IgD-negative memory B cell (primary cell): ENCODE measurements around the gene UACA. TPM values are rescaled to one million over a fixed set of nuclear protein-coding genes. Genes with fewer than 3 reads are reported as not detected.

Source experiments
- H3K27ac Mint-ChIP-seq, 3 donors: one replicate each; pipeline ENCODE4 v1.8.0; 2020 to 2022; ENCODE audit warnings: mild to moderate bottlenecking in 3 of 3, mixed read lengths in 3 of 3, moderate library complexity in 1 of 3
- H3K27me3 Mint-ChIP-seq: one replicate; pipeline ENCODE4 v1.8.0; 2021; ENCODE audit warnings: mixed read lengths
- H3K36me3 Mint-ChIP-seq: one replicate; pipeline ENCODE4 v1.8.0; 2020; ENCODE audit warnings: mild to moderate bottlenecking, mixed read lengths
- H3K4me1 Mint-ChIP-seq, 3 donors: one replicate each; pipeline ENCODE4 v1.8.0; 2020 to 2022; ENCODE audit warnings: mixed read lengths in 3 of 3, mild to moderate bottlenecking in 1 of 3
- H3K4me3 Mint-ChIP-seq, 4 donors: one replicate each; pipeline ENCODE4 v1.8.0; 2020 to 2022; ENCODE audit warnings: mild to moderate bottlenecking in 4 of 4, mixed read lengths in 4 of 4, moderate library complexity in 3 of 4
- H3K9me3 Mint-ChIP-seq, 3 donors: one replicate each; pipeline ENCODE4 v1.8.0; 2020 to 2021; ENCODE audit warnings: mixed read lengths in 3 of 3, mild to moderate bottlenecking in 1 of 3
- polyA plus RNA-seq: library from polyadenylated mRNA; unstranded; fragments of 300-500 nt; fragmentation: Illumina TruSeq; gene quantifications from one replicate; pipeline ENCODE4 v1.2.3, GENCODE V29; 2021

The UACA gene
- polyA plus RNA-seq, 1 donor from 2014 or later = 1.1 TPM

- peaks cover 2% of the 10 kb centered on the region for H3K27me3 Mint-ChIP-seq
- H3K27ac Mint-ChIP-seq = no peak overlapping the region
- H3K4me3 Mint-ChIP-seq = no peak overlapping the region
- no peaks in the 10 kb centered on the region for H3K9me3 Mint-ChIP-seq
- H3K36me3 Mint-ChIP-seq = no peaks in the 10 kb centered on the region
- H3K4me1 Mint-ChIP-seq = peaks cover 6 to 13% (median 7%) of the 10 kb centered on the region in 3 donors
Measured at GRCh38 chr15:70770863-70771262, 7.5 kb upstream of the UACA start.

GRCh38 chr15:70768257-70768883 lies 5.0 kb upstream of the UACA start:
- peaks cover 0 to 2% (median 0%) of the 10 kb centered on the region in 3 donors for H3K9me3 Mint-ChIP-seq
- H3K4me1 Mint-ChIP-seq = peaks cover 11 to 17% (median 13%) of the 10 kb centered on the region in 3 donors
- peaks cover 8% of the 10 kb centered on the region for H3K27me3 Mint-ChIP-seq
- no peaks in the 10 kb centered on the region for H3K36me3 Mint-ChIP-seq
- H3K4me3 Mint-ChIP-seq = peak overlapping the region in 3 of 4 donors; percentile 1 to 48 (median 1)
- H3K27ac Mint-ChIP-seq = no peak overlapping the region

GRCh38 chr15:70767667-70768066 lies 4.3 kb upstream of the UACA start:
- H3K4me3 Mint-ChIP-seq = peak overlapping the region in 3 of 4 donors; percentile 1 to 48 (median 25)
- peaks cover 8% of the 10 kb centered on the region for H3K27me3 Mint-ChIP-seq

GRCh38 chr15:70766597-70766996 lies 3.2 kb upstream of the UACA start:
- Mint-ChIP-seq H3K9me3 (peaks cover 0 to 2% (median 0%) of the 10 kb centered on the region in 3 donors), H3K4me1 (peaks cover 14 to 22% (median 19%) of the 10 kb centered on the region in 3 donors), H3K27ac (no peak overlapping the region), H3K4me3 (no peak overlapping the region), H3K27me3 (peaks cover 16% of the 10 kb centered on the region), H3K36me3 (no peaks in the 10 kb centered on the region)

More at GRCh38 chr15:70767667-70768066, 4.3 kb upstream of the UACA start:
- H3K4me1 Mint-ChIP-seq = peaks cover 11 to 17% (median 13%) of the 10 kb centered on the region in 3 donors
- no peaks in the 10 kb centered on the region for H3K36me3 Mint-ChIP-seq
- peaks cover 0 to 2% (median 0%) of the 10 kb centered on the region in 3 donors for H3K9me3 Mint-ChIP-seq
- H3K27ac Mint-ChIP-seq = no peak overlapping the region

- H3K27me3 Mint-ChIP-seq = peaks cover 21% of the 10 kb centered on the region
- no peak overlapping the region for H3K27ac Mint-ChIP-seq
- no peaks in the 10 kb centered on the region for H3K36me3 Mint-ChIP-seq
- peaks cover 14 to 24% (median 19%) of the 10 kb centered on the region in 3 donors for H3K4me1 Mint-ChIP-seq
- peak overlapping the region in 2 of 4 donors; percentile 24 to 84 for H3K4me3 Mint-ChIP-seq
- peaks cover 0 to 2% (median 0%) of the 10 kb centered on the region in 3 donors for H3K9me3 Mint-ChIP-seq
Measured at GRCh38 chr15:70765504-70766281, 2.3 kb upstream of the UACA start.

- H3K36me3 Mint-ChIP-seq = no peaks in the 10 kb centered on the region
- H3K4me1 Mint-ChIP-seq = peaks cover 14 to 24% (median 19%) of the 10 kb centered on the region in 3 donors
- H3K27me3 Mint-ChIP-seq = peaks cover 21% of the 10 kb centered on the region
- H3K9me3 Mint-ChIP-seq = peaks cover 0 to 2% (median 0%) of the 10 kb centered on the region in 3 donors
- H3K27ac Mint-ChIP-seq = peak overlapping the region in 2 of 3 donors; percentile 71 to 80
- peak overlapping the region; percentile 84 to 94 (median 90) for H3K4me3 Mint-ChIP-seq
Measured at GRCh38 chr15:70763950-70764730, 782 bp upstream of the UACA start.

- H3K27me3 Mint-ChIP-seq = peaks cover 21% of the 10 kb centered on the region
- H3K4me1 Mint-ChIP-seq = peaks cover 8 to 13% (median 12%) of the 10 kb centered on the region in 3 donors
- peak overlapping the region in 1 of 3 donors; percentile 72 for H3K27ac Mint-ChIP-seq
- H3K4me3 Mint-ChIP-seq = peak overlapping the region; percentile 84 to 94 (median 90)
- H3K9me3 Mint-ChIP-seq = peaks cover 0 to 2% (median 0%) of the 10 kb centered on the region in 3 donors
- H3K36me3 Mint-ChIP-seq = no peaks in the 10 kb centered on the region
Measured at GRCh38 chr15:70762469-70763119, 764 bp downstream of the UACA start.

GRCh38 chr15:70761931-70762468 lies 1.4 kb downstream of the UACA start:
- Mint-ChIP-seq H3K27me3 (peaks cover 21% of the 10 kb centered on the region), H3K4me3 (peak overlapping the region; percentile 84 to 94 (median 90)), H3K9me3 (peaks cover 0 to 2% (median 0%) of the 10 kb centered on the region in 3 donors), H3K4me1 (peaks cover 7 to 19% (median 16%) of the 10 kb centered on the region in 3 donors), H3K36me3 (no peaks in the 10 kb centered on the region), H3K27ac (peak overlapping the region in 1 of 3 donors; percentile 72)

- Mint-ChIP-seq H3K36me3 (no peaks in the 10 kb centered on the region), H3K27me3 (peaks cover 21% of the 10 kb centered on the region), H3K4me1 (peaks cover 7 to 19% (median 16%) of the 10 kb centered on the region in 3 donors), H3K27ac (no peak overlapping the region), H3K4me3 (peak overlapping the region in 3 of 4 donors; percentile 63 to 74 (median 72)), H3K9me3 (peaks cover 0 to 2% (median 0%) of the 10 kb centered on the region in 3 donors)
Measured at GRCh38 chr15:70761046-70761445, 2.3 kb downstream of the UACA start.

GRCh38 chr15:70758790-70759462 lies 4.4 kb downstream of the UACA start:
- Mint-ChIP-seq H3K27ac (no peak overlapping the region), H3K4me1 (peaks cover 4 to 17% (median 14%) of the 10 kb centered on the region in 3 donors), H3K4me3 (no peak overlapping the region), H3K36me3 (no peaks in the 10 kb centered on the region), H3K27me3 (peaks cover 15% of the 10 kb centered on the region), H3K9me3 (peaks cover 0 to 2% (median 0%) of the 10 kb centered on the region in 3 donors)

DNA sequence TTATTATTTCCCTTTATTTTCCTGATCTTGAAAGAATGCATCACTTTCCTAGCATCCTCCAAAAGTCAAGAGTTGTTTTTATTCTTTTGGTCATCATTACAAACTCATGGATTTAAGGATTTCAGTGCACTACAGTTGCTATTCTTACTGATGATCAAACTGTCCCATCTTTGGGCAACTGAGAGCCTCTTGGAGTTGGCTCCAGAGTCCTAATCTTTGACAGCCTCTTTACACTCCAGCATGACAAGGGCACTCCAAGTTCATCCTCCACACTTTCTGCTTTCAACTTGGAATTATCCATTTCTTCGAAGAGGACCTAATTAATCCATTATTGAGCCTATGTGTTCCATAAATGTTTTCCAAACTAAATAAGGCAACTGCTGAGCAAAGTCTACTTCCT lies 5.7 kb downstream of the UACA start:
- peaks cover 2 to 20% (median 18%) of the 10 kb centered on the region in 3 donors for H3K4me1 Mint-ChIP-seq
- H3K27ac Mint-ChIP-seq = no peak overlapping the region
- peaks cover 16% of the 10 kb centered on the region for H3K27me3 Mint-ChIP-seq
- H3K9me3 Mint-ChIP-seq = no peaks in the 10 kb centered on the region
- H3K36me3 Mint-ChIP-seq = no peaks in the 10 kb centered on the region
- no peak overlapping the region for H3K4me3 Mint-ChIP-seq

- Mint-ChIP-seq H3K27ac (no peak overlapping the region), H3K27me3 (peaks cover 3% of the 10 kb centered on the region), H3K4me3 (no peak overlapping the region), H3K4me1 (peaks cover 6 to 23% (median 18%) of the 10 kb centered on the region in 3 donors), H3K9me3 (no peaks in the 10 kb centered on the region), H3K36me3 (no peaks in the 10 kb centered on the region)
Measured at GRCh38 chr15:70754862-70755261, 8.5 kb downstream of the UACA start.

GRCh38 chr15:70753101-70753829 lies 10.1 kb downstream of the UACA start:
- Mint-ChIP-seq H3K27ac (no peak overlapping the region), H3K4me1 (peaks cover 6 to 23% (median 18%) of the 10 kb centered on the region in 3 donors), H3K4me3 (no peak overlapping the region), H3K36me3 (no peaks in the 10 kb centered on the region), H3K27me3 (peaks cover 3% of the 10 kb centered on the region), H3K9me3 (no peaks in the 10 kb centered on the region)
